Measurements from ENCODE around the gene SETBP1. TPM values are rescaled to one million over a fixed set of nuclear protein-coding genes. Genes with fewer than 3 reads are reported as not detected.

SETBP1 gene
- total and polyA plus RNA-seq, 2 of the 8 experiments (the other 6 are each of a cell fraction or from before 2014, with no cell fraction given): 2.0 to 6.5 TPM

GRCh38 chr18:45049578-45050319, 369.1 kb downstream of the SETBP1 start:
- no peak for DNase-seq (ENCODE audit: low read depth in 1 of 2, low spot score in 2 of 2)
- no peak overlapping the region for H3K4me2 ChIP-seq (ENCODE audit: insufficient read depth in 1 of 2, low read depth in 2 of 2, low read length in 2 of 2)
- H3K56ac ChIP-seq (replicated peaks; ENCODE audit: insufficient read length, low read depth, low read length): no peak overlapping the region
- no peak overlapping the region for H3K18ac ChIP-seq (ENCODE audit: extremely low read depth, low read length)
- no peak overlapping the region for H2BK5ac ChIP-seq (ENCODE audit: low read depth, low read length)
- no peak overlapping the region for H2BK20ac ChIP-seq (ENCODE audit: low read length)
- H3K4ac ChIP-seq (replicated peaks; ENCODE audit: insufficient read length, low read depth, low read length): no peak overlapping the region
- no peak overlapping the region for H3K23ac ChIP-seq (ENCODE audit: insufficient read length)
- no peak overlapping the region for H2AK5ac ChIP-seq (ENCODE audit: low read depth, low read length)
- H4K20me1 ChIP-seq (replicated peaks in 1 of 2; ENCODE audit: control insufficient read depth in 1 of 2, insufficient read depth in 2 of 2, low read length in 2 of 2): no peaks in the 10 kb centered on the region
- ChIA-PET POLR2A (ENCODE audit: partially characterized antibody) (no interaction called here), CTCF (ENCODE audit: partially characterized antibody) (interaction anchor here (0.8 kb wide), 1 partner anchor 13 kb away, joined by 3 read pairs; no protein-coding TSS in a partner anchor)
- H3K27ac ChIP-seq (ENCODE audit: low read depth, low read length): no peak overlapping the region
- no peaks in the 10 kb centered on the region for H3K23me2 ChIP-seq (ENCODE audit: low read depth, low read length)
- no peak overlapping the region for H3K14ac ChIP-seq (ENCODE audit: insufficient read length)
- no peak overlapping the region for H4K8ac ChIP-seq (ENCODE audit: extremely low read depth, insufficient read depth, low read length)
- H3K79me1 ChIP-seq (ENCODE audit: low read depth, low read length): no peaks in the 10 kb centered on the region
- no peak overlapping the region for H4K5ac ChIP-seq (ENCODE audit: insufficient read length, low read depth, low read length)
- no peaks in the 10 kb centered on the region for H3K36me3 ChIP-seq (ENCODE audit: control insufficient read depth in 2 of 4, insufficient read depth in 4 of 4, low read length in 3 of 4)
- no peak overlapping the region for H2BK12ac ChIP-seq (ENCODE audit: low read depth, low read length)
- no peaks in the 10 kb centered on the region for H3K9me3 ChIP-seq (ENCODE audit: insufficient read depth in 2 of 2, low read depth in 1 of 2, low read length in 1 of 2)
- H2BK120ac ChIP-seq (replicated peaks; ENCODE audit: low read depth, low read length): no peak overlapping the region
- TF ChIP-seq RXRA (IDR thresholded peaks at IDR 0.05; ENCODE audit: insufficient read depth, low read depth, low read length) (no peak), KDM5A (IDR thresholded peaks at IDR 0.05; ENCODE audit: low read length) (no peak)
- no peaks in the 10 kb centered on the region for H3K27me3 ChIP-seq (replicated peaks in 1 of 4; ENCODE audit: control insufficient read depth in 3 of 4, extremely low read depth in 1 of 4, insufficient read depth in 3 of 4, low read length in 3 of 4)
- WGBS, 2 experiments (ENCODE audit: extremely low coverage in 1 of 2, insufficient coverage in 1 of 2, insufficient read length in 1 of 2, insufficient replicate concordance in 2 of 2, low coverage in 1 of 2, low lambda C conversion rate in 2 of 2, missing lambda C conversion rate in 1 of 2): 99% methylated on average over 4 of the region's 4 CpGs; no CpG with 5 or more reads in 1 of the 2 experiments
- H3K4me3 ChIP-seq (ENCODE audit: extremely low read depth in 1 of 4, insufficient read depth in 2 of 4, low read depth in 3 of 4, low read length in 4 of 4): no peak overlapping the region
- no peak for FAIRE-seq
- no peak overlapping the region for H2AFZ ChIP-seq (ENCODE audit: low read length)
- H3K9ac ChIP-seq (replicated peaks in 1 of 4; ENCODE audit: extremely low read depth in 1 of 4, low read depth in 3 of 4, low read length in 3 of 4): no peak overlapping the region
- no peaks in the 10 kb centered on the region for H3K79me2 ChIP-seq (ENCODE audit: control insufficient read depth in 1 of 2, insufficient read depth in 2 of 2, low read length in 2 of 2)
- no peak overlapping the region for H4K91ac ChIP-seq (replicated peaks; ENCODE audit: insufficient read length, low read length)
- H2BK15ac ChIP-seq (ENCODE audit: low read length): no peak overlapping the region
- no peaks in the 10 kb centered on the region for H3K4me1 ChIP-seq (replicated peaks in 1 of 4; ENCODE audit: control insufficient read depth in 3 of 4, insufficient read depth in 4 of 4, low read length in 3 of 4)

Measured in H1 (cell line).